ENCODE measurements around the gene TM2D1.

GRCh38 chr1:61659061-61659460 lies 65.9 kb downstream of the TM2D1 start:
- TF ChIP-seq CTCF (IDR thresholded peaks at IDR 0.05; ENCODE audit: low read depth, low read length, poor library complexity, severe bottlenecking) = peak; percentile 49
- TF ChIP-seq EZH2phosphoT487 (IDR thresholded peaks at IDR 0.05; ENCODE audit: borderline replicate concordance, low read length) = no peak
